ENCODE measurements around the gene TRIM2.
"Not testable (repeated sequence)": the region's sequence is repeated elsewhere in the genome, so short reads cannot be mapped to it uniquely, and the experiment has no call there.

Gene TRIM2

DNA sequence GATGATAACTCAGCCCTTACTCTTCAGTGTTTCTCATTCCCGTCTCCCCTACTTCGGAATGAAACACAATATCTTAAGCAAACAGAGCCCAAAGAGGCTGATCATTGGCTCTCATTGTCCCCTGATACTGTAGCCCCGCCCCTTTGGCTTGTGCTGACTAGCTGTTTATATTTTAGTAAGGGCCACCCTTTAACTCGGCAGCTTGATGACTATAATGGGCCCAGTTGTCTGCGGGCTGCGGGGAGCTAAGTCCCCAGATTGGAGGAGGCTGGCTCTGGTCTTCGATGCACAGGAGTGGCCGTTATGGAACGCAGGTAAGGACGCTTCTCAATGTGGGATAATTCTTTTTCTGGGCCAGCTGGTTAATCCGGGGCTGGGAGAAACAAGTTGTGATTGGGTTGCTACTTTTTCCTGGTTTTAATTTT, at the start of gene TRIM2:
TRIM2 (plus strand) TSS at position 197 of the 425 bp plus-strand sequence; CDS start at position 285, 88 bp downstream.
- DNase-seq: no peak

DNA sequence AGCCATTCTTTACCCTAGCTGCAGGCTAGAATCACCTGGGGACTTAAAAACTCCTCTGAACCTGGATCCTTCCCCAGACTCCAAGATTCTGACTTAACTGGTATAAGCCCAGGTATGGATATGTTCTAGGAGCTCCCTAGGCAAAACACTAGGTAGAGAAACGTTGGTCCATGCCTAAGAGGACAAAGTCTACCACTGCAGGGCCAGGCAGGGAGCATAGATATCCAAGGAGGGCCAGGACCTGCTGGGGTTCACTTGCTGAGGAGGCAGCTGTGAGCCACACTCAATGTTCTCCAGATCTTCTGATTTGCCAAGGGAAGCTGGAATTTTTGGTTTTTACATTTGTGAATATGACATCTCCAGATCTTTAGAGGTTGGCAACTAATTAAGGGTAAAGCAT, 48.6 kb upstream of the TRIM2 start:
- DNase-seq: no peak

DNA sequence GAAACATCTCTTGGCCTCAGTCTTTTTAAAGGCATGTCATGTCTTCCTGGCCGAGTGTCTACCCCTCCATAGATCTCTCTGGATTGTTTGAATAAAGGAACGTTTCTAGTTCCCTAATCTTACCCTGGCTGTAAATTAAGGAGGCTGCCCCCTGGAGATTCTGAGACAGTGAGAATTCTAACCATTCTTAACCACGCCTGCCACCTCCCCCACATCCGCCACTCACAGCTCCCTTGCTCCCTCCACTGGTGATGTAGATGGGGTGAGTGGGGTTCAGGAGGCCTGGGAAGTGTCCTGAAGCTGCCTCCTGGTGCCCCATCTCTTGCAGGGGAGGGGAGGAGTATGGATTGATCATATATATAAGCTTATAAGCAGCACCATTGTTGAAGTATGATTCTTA, 48.0 kb upstream of the TRIM2 start:
- DNase-seq: peak; percentile 54

DNA sequence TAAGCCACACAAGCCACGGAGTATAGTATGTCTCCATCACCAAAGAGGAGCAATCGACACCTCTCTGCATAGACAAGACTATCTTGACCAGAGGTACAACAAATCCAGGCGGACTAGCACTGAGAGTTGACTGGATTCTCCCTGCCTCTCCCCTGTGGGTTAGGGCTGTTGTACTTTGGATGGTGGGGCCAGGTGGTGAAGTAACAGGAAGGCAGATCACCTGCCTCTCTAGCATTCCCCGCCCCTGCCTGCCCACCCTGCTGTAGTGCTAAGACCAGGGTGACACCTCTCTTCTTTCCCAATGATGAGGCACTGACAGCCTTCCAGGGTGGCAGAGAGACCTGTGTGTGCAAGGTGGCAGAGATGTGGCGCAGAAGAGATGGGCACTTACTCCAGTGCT, 47.5 kb upstream of the TRIM2 start:
- DNase-seq: no peak

DNA sequence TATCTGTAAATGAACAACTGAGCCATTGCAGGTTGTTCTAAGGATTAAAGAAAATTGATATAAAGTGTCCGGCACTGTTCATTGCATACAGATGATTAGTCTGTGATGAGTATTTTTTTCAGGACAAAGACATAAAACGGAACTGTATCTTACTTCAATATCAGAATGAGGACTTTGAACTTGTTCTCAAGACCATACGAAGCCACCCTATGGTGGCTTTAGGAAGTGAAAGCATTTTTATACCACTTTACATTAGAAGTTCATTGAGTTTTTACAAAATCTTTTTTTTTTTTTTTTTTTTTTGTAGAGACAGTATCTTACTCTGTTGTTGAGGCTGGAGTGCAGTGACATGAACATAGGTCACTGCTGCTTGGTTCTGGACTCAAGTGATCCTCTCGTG, 45.2 kb upstream of the TRIM2 start:
- no peak for DNase-seq

DNA sequence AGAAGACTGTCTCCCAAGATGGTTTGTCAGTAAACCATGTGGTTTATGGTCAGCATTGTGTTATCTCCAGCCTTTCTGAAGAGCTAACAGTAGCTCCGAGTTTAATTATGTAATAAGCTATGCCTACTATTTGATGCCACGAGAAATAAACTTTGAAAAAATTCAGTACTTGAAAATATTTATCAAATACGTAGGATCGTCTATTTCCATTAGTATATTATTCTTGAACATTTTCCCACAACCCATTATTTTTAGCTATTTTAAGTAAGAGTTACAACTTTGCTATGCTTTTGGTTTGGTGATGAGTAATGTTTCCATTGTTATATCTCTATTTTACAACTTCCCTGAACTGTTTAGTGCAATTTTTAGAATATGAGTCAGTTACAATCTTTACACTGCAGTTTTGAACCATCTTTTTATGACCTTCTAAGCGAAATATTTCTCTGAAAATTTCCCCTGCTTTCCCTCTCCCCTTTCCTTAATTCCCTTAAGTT, 44.5 kb upstream of the TRIM2 start:
- no peak for DNase-seq

DNA sequence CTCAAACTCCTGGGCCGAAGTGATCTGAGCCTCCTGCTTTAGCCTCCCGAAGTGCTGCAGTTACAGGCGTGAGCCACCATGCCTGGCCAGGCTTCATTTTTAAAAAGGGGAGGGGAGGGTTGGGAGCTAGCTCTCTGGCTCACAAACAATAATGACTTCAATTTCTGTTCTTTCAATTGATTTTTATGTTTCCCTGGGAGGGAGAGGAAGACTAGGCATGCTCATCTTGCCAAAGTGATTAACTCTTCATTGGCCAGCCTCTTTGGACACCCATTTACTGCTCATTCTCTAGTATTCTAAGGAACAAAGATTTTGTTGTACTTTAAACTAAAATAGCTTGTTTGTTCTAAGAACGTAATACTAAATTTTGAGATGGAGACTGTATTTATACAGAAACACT, 43.4 kb upstream of the TRIM2 start:
- DNase-seq: no peak

DNA sequence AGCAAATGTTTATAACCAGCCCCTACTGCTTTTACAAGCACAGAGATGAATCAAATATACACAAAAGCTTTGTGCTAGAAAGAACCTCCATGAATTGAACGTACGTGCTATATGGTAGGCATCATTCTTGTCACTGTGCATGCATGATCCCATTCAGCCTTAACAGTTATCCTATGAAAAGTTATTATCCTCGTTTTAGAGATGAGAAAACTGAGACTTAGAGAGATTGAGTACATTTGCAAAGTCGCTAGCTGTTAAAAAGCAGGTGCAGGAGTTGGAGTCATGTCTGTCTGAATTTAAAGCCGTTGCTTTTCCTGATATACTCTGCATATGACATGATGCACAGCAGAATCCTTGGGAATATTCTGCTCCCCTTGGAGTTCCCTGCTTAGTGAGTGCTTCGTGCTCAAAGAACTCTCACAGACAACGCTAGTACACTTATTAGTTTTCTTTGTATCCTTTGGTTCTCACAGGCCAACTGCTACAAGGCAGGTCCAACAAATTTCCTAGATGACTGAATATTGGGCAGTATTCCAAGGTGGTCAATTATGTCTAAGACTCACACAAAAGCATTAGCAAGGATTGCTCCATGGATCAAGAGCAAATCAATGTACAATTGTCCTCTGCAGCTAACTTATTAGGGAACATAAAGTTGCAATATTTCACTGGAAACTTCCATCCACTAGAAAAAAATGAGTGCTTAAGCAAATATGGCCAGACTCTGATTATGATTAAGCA, 42.8 kb upstream of the TRIM2 start:
- no peak for DNase-seq

DNA sequence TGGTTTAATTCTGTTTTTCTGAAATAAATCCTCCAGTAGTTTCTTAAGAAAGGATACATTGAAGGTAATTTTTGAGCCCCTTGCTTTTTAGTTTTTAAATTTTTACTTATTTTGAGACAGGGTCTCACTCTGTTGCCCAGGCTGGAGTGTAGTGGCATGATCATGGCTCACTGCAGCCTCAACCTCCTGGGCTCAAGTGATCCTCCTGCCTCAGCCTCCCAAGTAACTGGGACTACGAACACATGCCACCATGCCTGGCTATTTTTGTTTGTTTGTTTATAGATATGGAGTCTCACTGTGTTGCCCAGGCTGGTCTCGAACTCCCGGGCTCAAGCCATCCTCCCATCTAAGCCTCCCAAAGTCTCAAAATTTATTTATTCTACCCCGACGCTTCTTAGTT, 39.0 kb upstream of the TRIM2 start:
- not testable (repeated sequence) for DNase-seq

DNA sequence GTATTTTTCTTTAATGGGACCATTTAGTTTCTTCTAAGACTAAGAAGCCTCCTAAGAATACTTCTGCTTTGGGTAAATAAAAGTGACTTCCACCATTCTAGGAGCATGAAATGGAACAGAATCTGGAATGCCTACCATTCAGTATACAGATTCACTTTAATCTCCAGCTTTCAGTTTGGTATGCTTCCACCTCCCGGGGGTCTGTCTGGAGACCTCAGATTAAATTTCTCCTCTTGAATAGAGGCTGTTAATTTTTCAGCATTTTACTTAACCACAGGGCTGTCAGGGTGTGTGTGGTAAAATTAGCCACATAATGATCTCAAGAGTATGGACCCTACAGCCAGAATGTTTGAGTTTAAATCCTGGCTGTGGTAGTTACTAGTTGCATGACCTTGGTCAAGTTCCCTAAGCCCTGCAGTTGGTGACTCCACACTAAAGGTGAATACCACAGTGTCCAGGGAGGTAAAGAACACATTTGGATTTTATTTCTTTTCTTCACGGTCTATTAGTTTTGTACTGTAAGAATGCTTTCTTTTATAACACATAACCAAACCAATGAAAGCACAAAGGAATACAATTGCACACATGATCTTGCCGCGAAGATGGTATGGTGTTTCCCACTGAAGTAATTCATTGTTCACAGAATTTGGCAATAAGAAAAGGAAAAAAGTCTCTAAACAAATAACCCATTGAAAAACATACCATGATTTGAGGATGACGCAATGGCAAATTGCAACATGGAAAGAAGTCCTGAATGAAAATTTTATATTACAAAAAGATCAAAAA, 37.3 kb upstream of the TRIM2 start:
- DNase-seq: no peak

DNA sequence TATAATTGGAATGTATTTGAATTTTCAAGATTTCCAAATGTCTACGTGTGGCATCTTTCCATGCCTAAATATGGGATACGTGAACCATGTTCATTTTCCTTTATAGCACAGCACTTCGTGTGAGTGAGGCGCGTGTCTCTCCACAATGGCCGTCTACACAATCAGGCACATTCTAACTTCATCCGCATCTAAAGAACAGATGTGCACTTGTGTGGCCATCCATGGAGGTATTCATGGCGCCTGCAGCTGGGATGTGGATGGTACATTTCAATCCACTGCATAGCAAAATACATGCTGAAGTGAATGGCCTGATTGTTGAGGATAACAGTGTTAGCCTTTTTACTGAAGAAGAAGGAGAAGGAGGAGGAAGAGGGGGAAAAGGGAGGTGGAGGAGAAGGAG, 34.5 kb upstream of the TRIM2 start:
- DNase-seq: no peak

DNA sequence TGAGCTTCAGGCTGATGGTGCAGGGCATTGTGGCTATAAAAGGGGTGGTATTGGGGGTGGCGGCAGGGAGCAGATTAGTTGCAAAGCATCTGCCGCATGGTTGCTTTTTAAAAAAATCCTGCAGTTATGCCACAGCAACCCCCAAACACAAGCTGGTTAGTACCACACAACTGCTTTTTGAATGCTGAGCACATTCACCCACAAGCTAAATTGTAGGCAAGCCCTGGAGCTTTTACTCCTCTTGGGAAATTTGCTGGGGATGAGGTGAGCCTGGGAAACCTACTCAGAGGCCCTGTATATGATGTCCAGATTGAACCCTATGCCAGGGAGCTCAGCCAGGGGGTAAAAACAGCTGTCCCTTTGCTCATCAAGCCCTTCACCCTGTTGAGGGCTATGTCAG, 33.8 kb upstream of the TRIM2 start:
- DNase-seq: no peak

DNA sequence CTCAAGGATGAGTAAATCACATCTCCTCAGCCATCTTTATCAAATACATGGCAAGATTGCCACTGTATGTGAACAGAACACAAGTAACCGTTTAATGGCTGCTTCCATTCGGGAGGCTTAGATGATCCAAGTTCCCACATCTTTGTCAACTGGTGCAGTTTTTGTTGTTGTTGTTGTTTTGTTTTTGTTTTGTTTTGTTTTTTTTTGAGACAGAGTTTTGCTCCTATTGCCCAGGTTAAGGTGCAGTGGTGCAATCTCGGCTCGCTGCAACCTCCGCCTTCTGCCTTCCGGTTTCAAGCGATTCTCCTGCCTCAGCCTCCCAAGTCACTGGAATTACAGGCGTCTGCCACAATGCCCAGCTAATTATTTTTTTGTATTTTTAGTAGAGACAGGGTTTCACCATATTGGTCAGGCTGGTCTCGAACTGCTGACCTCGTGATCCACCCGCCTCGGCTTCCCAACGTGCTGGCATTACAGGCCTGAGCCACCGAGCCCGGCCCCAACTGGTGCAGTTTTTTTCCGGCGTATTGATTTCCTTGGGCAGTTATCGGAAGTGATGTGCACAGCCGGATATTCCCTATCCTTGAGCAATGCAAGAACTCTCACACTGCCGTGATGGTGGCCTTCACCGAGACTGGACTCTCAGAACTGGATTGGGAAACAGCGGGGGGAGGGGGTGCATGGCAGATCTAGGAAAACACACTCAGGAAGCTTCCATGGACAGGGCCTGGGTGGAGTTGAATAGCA, 29.2 kb upstream of the TRIM2 start:
- no peak for DNase-seq

DNA sequence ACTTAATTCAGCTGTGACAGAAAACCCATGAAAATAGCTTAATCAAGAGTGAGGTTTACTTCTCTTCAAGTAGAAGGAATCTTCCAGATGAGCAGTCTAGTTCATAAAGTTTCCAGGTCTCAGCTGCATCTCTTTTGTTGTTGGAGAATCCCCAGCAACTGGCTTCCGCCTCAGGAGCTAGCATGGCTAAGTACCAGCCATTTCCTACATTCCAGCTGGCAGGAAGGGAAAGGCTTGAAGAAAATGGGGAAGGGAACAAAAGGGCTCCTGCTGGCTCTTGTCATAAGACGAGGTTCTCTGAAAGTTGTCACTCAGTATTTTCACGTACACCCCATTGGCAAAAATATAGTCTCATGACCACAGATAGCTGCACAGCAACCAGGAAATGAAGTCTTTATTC, 27.3 kb upstream of the TRIM2 start:
- DNase-seq: no peak

DNA sequence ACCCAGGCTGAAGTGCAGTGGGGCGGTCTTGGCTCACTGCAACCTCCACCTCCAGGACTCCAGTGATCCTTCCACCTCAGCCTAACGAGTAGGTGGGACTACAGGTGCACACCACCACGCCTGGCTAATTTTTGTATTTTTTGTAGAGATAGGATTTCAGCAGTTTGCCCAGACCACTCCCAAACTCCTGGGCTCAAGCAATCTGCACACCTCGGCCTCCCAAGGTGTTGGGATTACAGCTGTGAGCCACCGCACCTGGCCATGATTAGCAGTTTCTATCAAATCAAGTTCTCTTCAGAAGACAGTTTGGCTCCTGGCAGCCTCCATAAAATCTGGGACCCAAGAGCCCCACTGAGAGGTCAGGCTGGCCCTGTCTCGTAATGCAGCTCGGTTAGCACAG, 26.4 kb upstream of the TRIM2 start:
- no peak for DNase-seq

DNA sequence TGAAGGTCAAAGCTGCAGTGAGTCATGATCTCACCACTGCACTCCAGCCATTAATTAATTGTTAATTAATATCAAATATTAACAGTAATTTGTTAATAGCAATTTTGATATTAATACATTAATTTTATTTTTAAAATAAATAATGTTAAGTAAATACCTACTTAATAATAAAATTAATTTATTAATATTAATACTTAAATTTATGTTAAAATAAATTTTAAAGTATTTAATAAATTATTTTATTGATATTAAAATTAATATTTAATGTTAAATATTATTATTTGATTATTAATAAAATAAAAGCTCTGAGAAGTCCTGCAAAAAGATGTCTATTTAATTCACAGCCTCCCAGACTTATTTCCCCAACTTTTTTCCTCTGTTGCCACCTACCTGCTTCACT, 25.1 kb upstream of the TRIM2 start:
- no peak for DNase-seq

DNA sequence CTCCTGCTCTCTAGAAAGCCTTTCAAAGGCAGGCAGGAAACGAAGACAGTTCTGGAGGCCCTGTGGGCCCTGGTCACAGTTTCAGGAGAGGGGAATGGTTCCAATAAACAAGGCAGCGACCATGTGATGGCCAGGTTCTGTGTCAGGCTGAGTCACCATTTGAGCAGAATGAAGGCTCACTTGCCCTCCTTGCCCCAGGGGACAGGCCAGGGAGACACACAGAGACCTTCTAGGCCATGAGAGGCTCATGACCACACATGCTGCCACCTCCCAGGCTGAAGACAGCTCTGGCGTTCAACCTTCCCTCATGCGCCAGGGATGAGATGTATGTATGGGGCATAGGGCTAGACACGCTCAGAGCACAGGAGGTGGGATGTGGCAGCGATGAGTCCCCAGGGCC, 22.9 kb upstream of the TRIM2 start:
- DNase-seq: no peak

DNA sequence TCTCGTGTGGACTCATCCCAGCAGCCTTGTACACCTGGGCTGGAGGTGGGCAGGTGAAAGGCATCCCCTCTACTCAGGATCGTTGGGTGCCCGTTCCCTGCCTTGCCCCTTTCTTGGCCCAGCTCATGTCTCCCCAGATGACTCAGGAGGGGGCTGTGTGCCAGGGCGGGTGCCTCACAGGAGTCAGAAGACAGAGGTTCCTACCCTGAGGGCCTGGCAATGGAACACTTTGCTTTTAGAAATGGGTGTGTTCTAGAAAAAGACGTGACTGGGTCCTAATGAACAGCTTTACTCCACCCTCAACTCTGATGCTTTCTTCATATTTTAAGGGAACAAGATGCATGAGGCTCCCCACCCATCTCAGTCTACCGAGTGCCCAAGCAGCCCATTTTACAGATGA, 22.5 kb upstream of the TRIM2 start:
- DNase-seq: no peak

DNA sequence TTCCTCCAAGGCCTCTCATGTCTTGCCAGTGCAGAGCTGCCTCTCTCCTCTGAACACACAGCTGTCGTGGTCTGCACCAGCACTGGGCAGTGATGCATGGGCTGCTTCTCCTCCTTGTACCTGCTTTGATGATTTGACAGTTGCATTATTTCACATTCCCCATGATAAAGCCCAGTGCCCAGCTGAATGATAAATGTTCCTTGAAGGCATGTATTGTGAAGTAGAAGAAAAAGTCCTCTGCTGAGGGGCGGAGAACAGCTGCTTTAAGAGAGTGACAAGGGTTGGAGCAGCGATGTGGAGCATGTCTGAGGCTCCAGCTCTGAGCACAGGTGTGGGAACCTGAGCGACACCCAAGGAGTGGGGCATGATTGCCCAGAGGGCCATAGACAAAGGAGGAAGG, 21.1 kb upstream of the TRIM2 start:
- DNase-seq: no peak

DNA sequence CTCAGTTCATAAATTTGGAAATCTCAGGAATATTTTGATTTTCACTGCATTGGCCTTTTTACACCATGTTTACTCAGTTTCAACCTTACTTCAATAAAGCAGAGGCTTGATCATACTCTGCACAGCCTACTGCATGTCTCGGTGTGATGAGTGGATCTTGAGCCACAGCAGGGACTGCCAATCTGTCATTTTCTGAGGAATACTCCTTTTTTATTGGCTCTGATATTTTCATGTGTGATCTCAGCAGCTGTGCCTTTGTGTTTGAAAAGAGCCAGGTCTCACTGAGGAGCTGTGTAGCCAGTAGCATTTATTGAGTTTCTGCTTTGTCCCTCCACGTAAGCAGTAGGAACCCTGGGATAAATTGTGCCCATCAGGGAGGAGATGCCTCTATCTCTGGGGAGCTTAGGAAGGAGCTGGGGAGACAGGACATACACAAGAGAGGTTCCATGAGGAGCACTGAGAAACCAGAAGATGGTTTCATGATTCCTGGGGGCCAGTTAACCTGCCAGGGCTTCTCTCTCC, 18.9 kb upstream of the TRIM2 start:
- no peak for DNase-seq

DNA sequence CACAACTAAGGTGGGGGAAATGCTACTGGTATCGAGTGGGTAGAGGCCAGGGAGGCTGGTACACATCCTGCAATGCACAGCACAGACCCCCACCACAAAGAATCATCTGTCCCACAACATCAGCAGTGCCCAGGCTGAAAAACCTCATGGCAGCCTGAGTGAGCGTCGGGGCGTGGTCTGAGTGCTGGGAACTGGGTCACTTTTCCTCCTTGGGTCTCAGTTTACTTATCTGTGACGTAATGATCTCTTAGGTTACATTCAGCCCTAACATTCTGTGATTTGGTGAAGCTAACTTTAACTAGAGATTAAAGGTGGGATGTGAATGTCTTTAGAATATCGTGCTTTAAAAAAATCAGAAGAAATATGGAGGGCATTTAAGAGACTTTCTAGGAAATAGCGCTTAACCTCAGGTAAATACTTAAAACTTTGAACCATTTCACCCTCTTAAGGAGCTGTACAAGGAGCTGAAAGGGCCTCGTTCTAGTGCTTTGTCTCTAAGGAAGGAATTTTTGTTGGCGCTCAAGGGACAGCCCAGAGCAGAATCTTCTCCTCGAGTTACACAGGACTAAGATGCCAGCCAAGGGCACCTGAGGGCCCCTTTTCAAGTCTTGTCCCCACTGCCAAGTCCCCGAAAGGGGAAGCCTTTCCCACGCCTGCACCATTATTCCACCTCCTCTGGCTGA, 18.1 kb upstream of the TRIM2 start:
- DNase-seq: no peak

DNA sequence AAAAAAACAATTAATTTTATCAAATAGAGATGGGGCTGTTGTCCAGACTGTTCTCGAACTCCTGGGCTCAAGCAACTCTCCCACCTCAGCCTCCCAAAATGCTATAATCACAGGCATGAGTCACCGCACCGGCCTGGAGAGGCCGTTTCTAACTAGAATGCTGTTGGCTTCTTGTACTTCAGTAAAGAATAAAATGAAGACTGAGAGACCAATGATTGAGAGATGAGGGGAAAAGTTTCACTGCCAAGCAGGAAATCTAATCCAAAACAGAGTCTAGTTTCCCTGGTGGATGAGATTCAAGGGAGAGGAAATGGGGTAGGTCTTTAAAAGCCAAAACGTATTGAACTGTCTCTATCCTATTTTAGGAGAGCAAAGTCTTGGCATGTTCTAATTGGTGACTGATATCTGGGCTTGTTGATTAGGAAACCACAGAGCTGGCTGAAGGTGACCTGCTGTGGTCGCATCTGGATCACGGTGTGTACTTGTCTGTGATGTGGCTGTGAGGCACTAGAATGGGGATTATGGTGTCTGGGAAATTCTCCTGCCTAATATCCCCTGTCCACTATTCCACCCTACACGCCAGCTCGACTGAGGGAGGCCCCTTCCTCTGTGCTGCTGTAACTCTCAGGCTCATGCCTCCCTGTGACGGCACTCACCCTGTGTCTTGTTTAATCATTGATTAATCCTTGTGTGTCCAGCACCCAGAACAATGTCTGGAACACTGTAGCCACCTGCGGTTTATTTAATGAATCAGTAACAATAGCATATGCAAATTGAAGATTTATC, 15.0 kb upstream of the TRIM2 start:
- no peak for DNase-seq
